Adrenal gland (tissue), 5 donors: ENCODE measurements around the gene RRAGB.
"Not testable (repeated sequence)": the region's sequence is repeated elsewhere in the genome, so short reads cannot be mapped to it uniquely, and the experiment has no call there.

Experiments used
- POLR2A ChIP-seq, 2 donors: fragments of 450-650 bp; IDR thresholded peaks; one replicate each; pipeline ENCODE4 v1.6.1; 2017; ENCODE audit warnings: antibody characterized with exemption in 2 of 2, mild to moderate bottlenecking in 2 of 2, moderate library complexity in 1 of 2
- TF ChIP-seq, protein P1 (sequence below), 6 experiments: fragments of 450-650 bp in 4 of 6; fragments of 200-600 bp in 2 of 6; sonication (generic) in 1 of 6; IDR thresholded peaks; 1 replicate in 5 of 6; 2 replicates in 1 of 6; pipeline versions ENCODE4 v1.5.1 to v1.8.0; 2016 to 2021; ENCODE audit warnings: antibody characterized with exemption in 6 of 6, mild to moderate bottlenecking in 2 of 6, moderate library complexity in 1 of 6
- donor health status: DM: no; HTN: no; CAD: no.

DNA sequence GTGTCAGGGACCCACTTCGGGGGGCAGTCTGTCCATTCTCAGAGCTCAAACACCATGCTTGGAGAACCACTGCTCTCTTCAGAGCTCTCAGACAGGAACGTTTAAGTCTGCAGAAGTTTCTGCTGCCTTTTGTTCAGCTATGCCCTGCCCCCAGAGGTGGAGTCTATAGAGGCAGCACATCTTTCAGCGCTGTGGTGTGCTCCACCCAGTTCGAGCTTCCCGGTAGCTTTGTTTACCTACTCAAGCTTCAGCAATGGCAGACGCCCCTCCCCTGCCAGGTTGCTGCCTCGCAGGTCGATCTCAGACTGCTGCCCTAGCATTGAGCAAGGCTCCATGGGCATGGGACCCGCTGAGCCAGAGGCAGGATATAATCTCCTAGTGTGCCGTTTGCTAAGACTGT is 29.0 kb upstream of the RRAGB start:
- not testable (repeated sequence) for TF ChIP-seq POLR2A (IDR thresholded peaks at IDR 0.05)
- TF ChIP-seq, protein P1, sequence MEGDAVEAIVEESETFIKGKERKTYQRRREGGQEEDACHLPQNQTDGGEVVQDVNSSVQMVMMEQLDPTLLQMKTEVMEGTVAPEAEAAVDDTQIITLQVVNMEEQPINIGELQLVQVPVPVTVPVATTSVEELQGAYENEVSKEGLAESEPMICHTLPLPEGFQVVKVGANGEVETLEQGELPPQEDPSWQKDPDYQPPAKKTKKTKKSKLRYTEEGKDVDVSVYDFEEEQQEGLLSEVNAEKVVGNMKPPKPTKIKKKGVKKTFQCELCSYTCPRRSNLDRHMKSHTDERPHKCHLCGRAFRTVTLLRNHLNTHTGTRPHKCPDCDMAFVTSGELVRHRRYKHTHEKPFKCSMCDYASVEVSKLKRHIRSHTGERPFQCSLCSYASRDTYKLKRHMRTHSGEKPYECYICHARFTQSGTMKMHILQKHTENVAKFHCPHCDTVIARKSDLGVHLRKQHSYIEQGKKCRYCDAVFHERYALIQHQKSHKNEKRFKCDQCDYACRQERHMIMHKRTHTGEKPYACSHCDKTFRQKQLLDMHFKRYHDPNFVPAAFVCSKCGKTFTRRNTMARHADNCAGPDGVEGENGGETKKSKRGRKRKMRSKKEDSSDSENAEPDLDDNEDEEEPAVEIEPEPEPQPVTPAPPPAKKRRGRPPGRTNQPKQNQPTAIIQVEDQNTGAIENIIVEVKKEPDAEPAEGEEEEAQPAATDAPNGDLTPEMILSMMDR (IDR thresholded peaks at IDR 0.05) = not testable (repeated sequence)
